Stimulated activated CD8-positive, alpha-beta memory T cell treated with anti-CD3 and anti-CD28 coated beads, Interleukin-7, amount 100 ng/mL, for 4 hours (primary cell): ENCODE measurements around the gene RBM22.

Experiments
- DNase-seq, 2 donors: peaks; one replicate each; pipeline ENCODE4 v3.0.0-alpha.2; 2020; ENCODE audit warnings: low read depth in 2 of 2

Gene RBM22

GRCh38 chr5:150651924-150652671 lies 48.8 kb downstream of the RBM22 start:
- DNase-seq, result no peak

GRCh38 chr5:150651382-150651781 lies 49.5 kb downstream of the RBM22 start:
- no peak for DNase-seq

GRCh38 chr5:150650021-150651006 lies 50.5 kb downstream of the RBM22 start:
- DNase-seq, result no peak

- DNase-seq, result no peak
These were observed 51.5 kb downstream of the RBM22 start for GRCh38 chr5:150649108-150650020.

- no peak for DNase-seq
These were observed 52.4 kb downstream of the RBM22 start for GRCh38 chr5:150648294-150649107.

- no peak for DNase-seq
These were observed 53.3 kb downstream of the RBM22 start for GRCh38 chr5:150647275-150648251.

- DNase-seq, result no peak
These were observed 55.7 kb downstream of the RBM22 start for GRCh38 chr5:150645070-150645700.

GRCh38 chr5:150644514-150644913 lies 56.3 kb downstream of the RBM22 start:
- DNase-seq, result no peak

- no peak for DNase-seq
These were observed 56.8 kb downstream of the RBM22 start for GRCh38 chr5:150644058-150644457.

GRCh38 chr5:150642991-150643710 lies 57.7 kb downstream of the RBM22 start:
- no peak for DNase-seq

- no peak for DNase-seq
These were observed 58.3 kb downstream of the RBM22 start for GRCh38 chr5:150642567-150642927.

- DNase-seq, result no peak
These were observed 58.9 kb downstream of the RBM22 start for GRCh38 chr5:150641824-150642566.

- DNase-seq, result no peak
These were observed 59.8 kb downstream of the RBM22 start for GRCh38 chr5:150641006-150641570.
